Breast epithelium (tissue), 3 donors: Measurements from ENCODE around the gene NGDN.

Source experiments
- POLR2A ChIP-seq: fragments of 450-650 bp; IDR thresholded peaks from one replicate; pipeline ENCODE4 v1.6.1; 2016; ENCODE audit warnings: antibody characterized with exemption, mild to moderate bottlenecking, moderate library complexity
- TF ChIP-seq, protein P1 (sequence below), 3 donors: fragments of 450-650 bp; IDR thresholded peaks; one replicate each; pipeline ENCODE4 v1.5.1; 2016 to 2017; ENCODE audit warnings: antibody characterized with exemption in 3 of 3, mild to moderate bottlenecking in 3 of 3, moderate library complexity in 3 of 3

DNA sequence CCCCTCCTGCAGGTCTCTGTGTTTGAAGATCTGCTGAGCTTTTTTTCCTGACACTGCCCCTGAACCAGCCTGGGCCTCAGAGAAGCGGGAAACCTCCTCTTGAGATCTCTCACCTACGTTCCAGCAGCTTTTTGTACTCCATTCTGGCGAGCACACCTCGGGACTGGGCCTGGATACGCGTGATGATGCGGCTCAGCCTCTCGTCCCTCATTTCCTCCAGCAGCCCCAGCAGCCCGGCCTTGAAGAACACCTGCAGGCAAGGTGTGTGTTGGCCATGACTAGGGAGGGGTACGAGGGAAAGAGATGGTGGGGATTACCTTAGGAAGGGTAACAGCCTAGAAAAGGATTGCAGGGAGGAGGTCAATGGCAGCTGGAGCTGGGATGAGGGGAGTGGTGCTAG, 44.3 kb upstream of the NGDN start:
- no peak for TF ChIP-seq POLR2A
- TF ChIP-seq, protein P1, sequence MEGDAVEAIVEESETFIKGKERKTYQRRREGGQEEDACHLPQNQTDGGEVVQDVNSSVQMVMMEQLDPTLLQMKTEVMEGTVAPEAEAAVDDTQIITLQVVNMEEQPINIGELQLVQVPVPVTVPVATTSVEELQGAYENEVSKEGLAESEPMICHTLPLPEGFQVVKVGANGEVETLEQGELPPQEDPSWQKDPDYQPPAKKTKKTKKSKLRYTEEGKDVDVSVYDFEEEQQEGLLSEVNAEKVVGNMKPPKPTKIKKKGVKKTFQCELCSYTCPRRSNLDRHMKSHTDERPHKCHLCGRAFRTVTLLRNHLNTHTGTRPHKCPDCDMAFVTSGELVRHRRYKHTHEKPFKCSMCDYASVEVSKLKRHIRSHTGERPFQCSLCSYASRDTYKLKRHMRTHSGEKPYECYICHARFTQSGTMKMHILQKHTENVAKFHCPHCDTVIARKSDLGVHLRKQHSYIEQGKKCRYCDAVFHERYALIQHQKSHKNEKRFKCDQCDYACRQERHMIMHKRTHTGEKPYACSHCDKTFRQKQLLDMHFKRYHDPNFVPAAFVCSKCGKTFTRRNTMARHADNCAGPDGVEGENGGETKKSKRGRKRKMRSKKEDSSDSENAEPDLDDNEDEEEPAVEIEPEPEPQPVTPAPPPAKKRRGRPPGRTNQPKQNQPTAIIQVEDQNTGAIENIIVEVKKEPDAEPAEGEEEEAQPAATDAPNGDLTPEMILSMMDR (IDR thresholded peaks at IDR 0.05): no peak
